ENCODE results near the gene MED13L.

Gene MED13L

GRCh38 chr12:116277467-116278278 lies at the start of gene MED13L:
Gene MED13L, minus strand, starts transcription at chr12:116277693. Its CDS starts 562 bp downstream, at chr12:116277131.
- DNase-seq (ENCODE audit: low spot score): peak; percentile 86

GRCh38 chr12:116325336-116325664 lies 47.8 kb upstream of the MED13L start:
- DNase-seq (ENCODE audit: low spot score): peak; percentile 60

GRCh38 chr12:116324654-116325335 lies 47.3 kb upstream of the MED13L start:
- no peak for DNase-seq (ENCODE audit: low spot score)

- peak; percentile 17 for DNase-seq (ENCODE audit: low spot score)
Measured at GRCh38 chr12:116323406-116324386, 46.2 kb upstream of the MED13L start.

- no peak for DNase-seq (ENCODE audit: low spot score)
Measured at GRCh38 chr12:116321913-116322312, 44.4 kb upstream of the MED13L start.

- DNase-seq (ENCODE audit: low spot score): no peak
Measured at GRCh38 chr12:116320791-116321217, 43.3 kb upstream of the MED13L start.

GRCh38 chr12:116319898-116320621 lies 42.6 kb upstream of the MED13L start:
- peak; percentile 51 for DNase-seq (ENCODE audit: low spot score)

GRCh38 chr12:116319233-116319897 lies 41.9 kb upstream of the MED13L start:
- no peak for DNase-seq (ENCODE audit: low spot score)

- no peak for DNase-seq (ENCODE audit: low spot score)
Measured at GRCh38 chr12:116318576-116319232, 41.2 kb upstream of the MED13L start.

- DNase-seq (ENCODE audit: low spot score): no peak
Measured at GRCh38 chr12:116317986-116318575, 40.6 kb upstream of the MED13L start.

GRCh38 chr12:116317139-116317538 lies 39.6 kb upstream of the MED13L start:
- DNase-seq (ENCODE audit: low spot score): no peak

GRCh38 chr12:116314477-116314876 lies 37.0 kb upstream of the MED13L start:
- DNase-seq (ENCODE audit: low spot score): no peak

GRCh38 chr12:116313194-116313927 lies 35.9 kb upstream of the MED13L start:
- no peak for DNase-seq (ENCODE audit: low spot score)

GRCh38 chr12:116310082-116310481 lies 32.6 kb upstream of the MED13L start:
- no peak for DNase-seq (ENCODE audit: low spot score)

- DNase-seq (ENCODE audit: low spot score): no peak
Measured at GRCh38 chr12:116309343-116309742, 31.9 kb upstream of the MED13L start.

- no peak for DNase-seq (ENCODE audit: low spot score)
Measured at GRCh38 chr12:116308647-116309046, 31.2 kb upstream of the MED13L start.

- no peak for DNase-seq (ENCODE audit: low spot score)
Measured at GRCh38 chr12:116306968-116307367, 29.5 kb upstream of the MED13L start.

- DNase-seq (ENCODE audit: low spot score): no peak
Measured at GRCh38 chr12:116306506-116306905, 29.0 kb upstream of the MED13L start.

- DNase-seq (ENCODE audit: low spot score): no peak
Measured at GRCh38 chr12:116304621-116305020, 27.1 kb upstream of the MED13L start.

Measured in activated CD4-positive, alpha-beta T cell treated with anti-CD3 and anti-CD28 coated beads, Interleukin-2, Interleukin-4, amounts not matched to agents 100 ng/mL and 50 ng/mL, durations not matched to agents 16 hours and 8 hours (primary cell).